NCI-H510A treated with DMSO at 0.1 percent for 48 hours (cell line): Measurements from ENCODE around the gene OPTC.
"Not testable (repeated sequence)": the region's sequence is repeated elsewhere in the genome, so short reads cannot be mapped to it uniquely, and the experiment has no call there.

Experiments used
- DNase-seq: peaks from one replicate; lab custom pipeline; 2025; lab: John Stamatoyannopoulos, UW

Gene OPTC

DNA sequence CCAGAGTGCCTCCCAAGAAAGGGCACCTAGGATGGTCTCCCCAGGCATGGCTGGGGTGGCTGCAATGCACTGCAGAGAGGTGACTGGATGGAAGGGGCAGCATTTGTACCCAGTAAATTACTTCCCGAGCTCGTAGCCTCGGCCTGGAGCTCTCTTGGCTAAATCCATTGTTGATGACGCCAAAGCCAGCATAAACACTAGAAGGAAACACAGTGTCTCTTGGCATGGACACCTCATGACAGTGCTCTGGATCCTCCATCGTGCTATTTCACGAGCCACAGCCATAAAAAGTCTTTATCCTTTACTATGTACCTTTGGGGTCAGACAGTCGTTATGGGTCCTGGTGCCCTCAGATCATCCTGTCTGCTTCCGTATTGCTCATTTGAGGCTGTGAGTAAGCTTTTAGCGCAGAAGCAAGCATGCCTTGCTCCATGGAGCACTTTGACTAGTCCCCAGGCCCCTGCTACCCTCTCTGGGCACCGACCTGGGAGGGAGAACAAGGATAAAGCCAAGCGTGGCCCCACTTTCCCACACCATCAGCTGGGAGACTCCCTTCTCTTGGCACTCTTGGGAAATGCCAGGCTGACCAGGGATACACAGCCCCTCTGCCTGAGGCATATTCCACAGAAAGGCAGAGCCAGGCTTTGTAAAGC is 28.7 kb upstream of the OPTC start:
- DNase-seq, result no peak

DNA sequence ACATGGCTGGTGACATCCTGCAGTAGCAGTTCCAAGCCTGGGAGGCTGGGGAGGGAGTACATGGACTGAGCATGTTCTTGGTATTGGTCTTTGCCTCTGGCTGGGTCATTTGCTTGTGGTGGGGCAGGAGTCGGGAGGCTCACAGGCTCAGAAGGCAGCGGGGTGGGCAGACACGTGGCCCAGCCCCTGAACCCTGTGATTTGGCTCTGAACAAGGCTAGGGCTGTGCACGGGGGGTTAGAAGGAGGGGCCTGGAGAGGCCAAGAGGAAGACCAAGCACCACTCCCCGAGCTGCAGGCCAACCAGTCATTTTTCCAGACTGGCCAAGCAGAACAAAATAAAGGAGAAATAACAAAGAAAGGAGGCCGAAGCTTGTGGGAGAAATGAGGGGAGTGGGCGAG is 28.0 kb upstream of the OPTC start:
- DNase-seq, result no peak

DNA sequence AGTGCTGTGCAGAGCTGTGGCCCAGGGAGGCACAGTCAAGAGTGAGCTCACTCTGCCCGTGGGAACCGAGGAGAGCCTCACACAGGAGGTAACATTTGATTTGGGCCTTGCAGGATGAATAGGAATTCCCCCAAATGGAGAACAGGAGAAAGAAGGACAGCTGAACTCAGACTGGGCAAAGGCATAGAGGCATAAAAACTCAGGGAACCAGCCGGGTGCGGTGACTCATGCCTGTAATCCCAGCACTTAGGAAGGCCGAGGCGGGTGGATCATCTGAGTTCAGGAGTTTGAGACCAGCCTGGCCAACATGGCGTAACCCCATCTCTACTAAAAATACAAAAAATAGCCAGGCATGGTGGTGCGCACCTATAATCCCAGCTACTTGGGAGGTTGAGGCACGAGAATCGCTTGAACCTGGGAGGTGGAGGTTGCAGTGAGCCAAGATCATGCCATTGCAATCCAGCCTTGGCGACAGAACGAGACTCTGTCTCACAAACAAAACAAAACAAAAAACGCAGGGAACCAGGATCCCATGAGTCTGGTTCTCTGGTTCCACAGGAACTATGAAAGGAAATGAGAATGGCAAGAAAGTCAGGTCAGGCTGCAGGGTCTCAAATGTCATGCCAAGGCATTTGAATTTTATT is 26.9 kb upstream of the OPTC start:
- not testable (repeated sequence) for DNase-seq

DNA sequence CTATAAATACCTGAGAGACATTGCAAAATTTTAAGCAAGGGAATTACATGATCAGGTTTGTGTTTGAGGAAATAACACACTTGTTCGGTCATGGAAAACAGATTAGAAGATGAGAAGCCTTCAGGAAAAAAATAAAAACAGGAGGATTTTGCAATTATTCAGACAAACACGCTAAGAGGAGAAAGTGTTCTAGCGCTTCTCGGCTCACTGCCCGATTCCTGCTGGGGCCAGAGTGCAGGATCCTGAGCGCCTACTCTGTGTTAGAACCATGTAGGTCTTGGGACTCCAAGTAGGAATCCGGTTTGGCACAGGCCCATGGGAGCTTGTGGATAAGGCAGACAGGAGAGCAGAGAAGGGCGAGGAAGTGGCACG is 26.4 kb upstream of the OPTC start:
- no peak for DNase-seq

DNA sequence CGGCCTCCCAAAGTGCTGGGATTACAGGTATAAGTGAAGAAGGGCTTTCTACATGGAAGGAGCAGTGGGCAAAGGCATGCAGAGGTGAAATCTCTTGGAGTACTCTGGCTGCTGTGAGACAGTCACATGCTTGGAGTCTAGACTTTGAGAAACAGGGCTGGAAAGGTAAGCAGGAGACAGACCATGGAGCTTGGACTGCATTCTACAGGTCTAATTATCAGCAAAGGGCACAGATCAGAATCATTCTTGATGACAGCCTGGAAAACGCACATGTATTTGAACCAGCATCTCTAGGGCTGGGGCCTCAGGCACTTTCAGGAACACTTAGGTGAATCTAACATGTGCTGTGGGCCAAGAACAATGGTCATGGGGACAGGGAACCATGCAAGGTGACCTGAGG is 25.6 kb upstream of the OPTC start:
- DNase-seq, result no peak

DNA sequence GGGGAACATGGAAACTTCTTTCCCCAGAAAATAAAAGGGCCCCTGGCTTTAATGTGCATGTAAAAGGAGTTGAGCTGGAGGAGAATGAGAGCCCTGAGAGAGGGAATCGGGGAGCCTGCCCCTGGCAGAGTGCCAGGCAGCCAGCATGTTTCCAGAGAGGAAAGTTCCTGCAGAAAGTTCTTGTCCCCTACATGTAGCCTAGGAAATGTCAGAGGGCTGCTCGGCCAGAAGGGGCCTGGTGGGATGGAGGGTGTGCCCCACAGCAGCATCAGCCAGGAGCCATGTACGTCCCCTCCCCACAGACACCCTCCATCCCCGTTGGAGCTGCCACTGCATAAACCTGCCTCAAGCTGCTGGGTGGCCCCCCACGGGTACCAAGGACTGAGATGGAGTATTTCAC is 23.7 kb upstream of the OPTC start:
- DNase-seq, result no peak

DNA sequence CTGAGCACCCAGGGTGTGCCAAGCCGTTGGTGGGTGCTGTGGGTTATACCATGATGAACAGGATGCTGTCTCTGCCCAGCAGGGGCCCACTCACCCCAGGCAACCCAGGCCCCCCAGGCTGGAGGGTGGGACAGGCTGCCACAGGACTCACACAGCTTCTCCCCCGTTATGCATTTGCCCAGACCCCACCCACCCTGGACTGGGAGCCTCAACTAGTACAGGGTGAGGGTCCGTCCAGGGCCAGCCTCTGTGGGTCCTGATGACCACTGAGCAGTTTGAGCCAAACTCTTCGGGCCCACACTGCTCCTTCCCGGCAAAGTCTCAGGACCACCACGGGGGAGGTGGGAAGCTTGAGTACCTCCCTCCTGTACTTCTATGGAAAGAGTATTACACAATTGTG is 22.1 kb upstream of the OPTC start:
- no peak for DNase-seq

DNA sequence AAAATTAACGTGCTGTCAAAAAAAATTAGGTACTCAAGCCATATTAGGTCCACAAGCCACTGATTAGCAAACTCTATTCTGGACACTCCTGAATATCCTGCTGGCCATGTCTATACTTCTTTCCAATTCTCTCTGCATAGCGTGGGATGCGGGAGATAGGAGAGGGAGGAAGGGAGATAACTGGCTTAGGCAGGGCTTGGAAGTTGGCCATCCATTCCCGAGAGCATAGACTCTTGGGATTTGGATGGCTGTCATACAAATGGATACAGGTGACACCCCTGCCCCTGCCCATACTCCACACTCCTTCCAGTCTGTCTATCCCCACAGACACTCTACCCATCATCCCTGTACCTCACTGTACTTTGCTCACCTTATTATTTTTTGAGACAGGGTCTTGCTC is 20.7 kb upstream of the OPTC start:
- no peak for DNase-seq

DNA sequence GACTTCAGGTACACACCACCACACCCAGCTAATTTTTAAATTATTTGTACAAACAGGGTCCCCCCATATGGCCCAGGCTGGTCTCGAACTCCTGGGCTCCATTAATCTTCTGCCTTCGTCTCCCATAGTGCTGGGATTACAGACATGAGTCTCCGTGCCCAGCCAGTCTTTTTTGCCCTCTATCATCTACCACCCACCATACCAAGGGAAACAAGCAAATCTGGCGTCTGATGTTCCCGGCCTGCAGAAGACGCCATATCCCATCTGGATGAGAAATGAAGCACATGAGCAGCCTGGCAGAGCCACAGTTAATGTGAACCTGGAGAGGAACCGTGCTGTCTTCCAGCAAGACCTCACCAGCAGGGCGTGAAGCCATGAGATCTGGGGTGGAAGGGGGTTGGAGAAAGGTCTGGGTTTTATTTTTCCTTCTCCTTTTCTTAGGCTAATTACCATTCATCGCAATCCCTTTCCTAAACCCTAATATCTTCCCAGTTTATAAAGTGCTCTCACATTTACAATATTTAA is 20.1 kb upstream of the OPTC start:
- DNase-seq, result no peak

DNA sequence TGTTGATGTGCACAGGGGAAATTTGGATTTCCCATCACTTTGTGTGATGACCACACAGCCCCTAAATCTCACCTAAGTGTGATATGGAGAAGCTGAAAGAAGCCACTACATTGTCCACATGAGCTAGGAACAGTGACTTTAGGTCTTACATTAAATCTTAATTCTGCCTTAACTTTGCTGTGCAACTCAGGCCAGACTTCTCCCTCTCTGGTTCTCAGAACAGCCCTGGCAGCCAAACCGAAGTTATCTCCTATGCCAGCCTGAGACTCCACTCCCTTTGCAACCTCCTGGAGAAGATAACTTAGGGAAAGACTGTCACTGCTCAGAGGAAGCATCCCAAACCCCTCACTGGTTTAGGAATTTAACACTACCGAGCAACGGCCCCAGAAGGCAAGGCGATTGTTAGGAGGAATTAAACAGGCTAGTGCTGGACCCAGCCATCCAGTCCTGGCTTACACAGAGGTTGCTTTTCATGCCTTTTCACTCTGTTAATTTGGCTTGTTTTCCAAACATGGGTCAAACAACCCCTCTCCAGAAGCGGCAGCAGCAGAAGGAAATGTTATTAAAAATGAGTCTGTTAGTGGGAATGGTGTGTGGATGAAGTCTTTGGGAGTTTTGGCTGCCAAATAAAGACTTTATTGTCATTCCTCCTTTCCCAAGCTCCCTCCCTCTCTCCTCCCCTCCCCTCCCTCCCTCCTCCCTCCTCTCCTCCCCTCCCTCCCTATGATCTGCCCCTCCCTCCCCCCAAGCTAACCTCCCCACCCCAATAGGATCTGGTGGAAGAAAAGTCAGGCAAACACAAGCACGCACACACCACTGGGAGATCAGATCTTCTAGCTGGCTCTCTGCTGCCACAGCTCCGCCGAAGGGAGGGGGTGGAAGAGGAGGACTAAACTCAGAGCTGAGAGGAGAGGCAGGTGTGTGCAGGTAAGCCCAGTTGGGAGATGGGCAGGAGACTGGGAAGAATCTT is 18.7 kb upstream of the OPTC start, which contains the start of gene PRELP:
Gene PRELP (plus strand): TSS at position 795 of the 970 bp plus-strand sequence. CDS start 7,379 bp downstream, outside the sequence.
- DNase-seq, result peak; percentile 88

DNA sequence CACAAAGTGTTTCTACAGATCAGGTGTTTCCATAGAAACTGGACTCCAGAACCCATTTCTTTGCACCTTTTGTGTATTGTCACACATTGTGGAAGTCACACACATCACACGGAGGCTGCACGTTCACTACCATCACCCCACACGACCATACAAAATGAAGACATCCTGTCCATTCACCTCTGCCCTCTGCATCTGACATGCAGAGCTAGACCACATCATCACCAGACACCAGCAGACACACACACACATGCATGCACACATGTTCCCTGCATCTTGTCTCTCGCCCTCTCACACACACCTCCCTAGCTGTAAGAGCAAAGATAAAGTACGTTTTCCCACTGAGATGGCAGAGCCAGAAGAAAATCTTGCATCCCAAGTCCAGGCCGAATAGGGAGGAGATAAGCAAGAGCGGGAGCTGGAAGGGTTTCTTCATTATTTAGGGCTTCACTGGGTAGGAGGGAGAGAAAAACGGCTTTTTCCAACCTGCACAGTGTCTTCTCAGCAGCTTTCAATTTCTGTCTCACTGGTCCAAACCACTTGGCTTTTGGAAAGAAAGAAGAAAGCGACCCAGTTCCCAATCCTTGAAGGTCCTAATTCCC is 17.6 kb upstream of the OPTC start:
- no peak for DNase-seq

DNA sequence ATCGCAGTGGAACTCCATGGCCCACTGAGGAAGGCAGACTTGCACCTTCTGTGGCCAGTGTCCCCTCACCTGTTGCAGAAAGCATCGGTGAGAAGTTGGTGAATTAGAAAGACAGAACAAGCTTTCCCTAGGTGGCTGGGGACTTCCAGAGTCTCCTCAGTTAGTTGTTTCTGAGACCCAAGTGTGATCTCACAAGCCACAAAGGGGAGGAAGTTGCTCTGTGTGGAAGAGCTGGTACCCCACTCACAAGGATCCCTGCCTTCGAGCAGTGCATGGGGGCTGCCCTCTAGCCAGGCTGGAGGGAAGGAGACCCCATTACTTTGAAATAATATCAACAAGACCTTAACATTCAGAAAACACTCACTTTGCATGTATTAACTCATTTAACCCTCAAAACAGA is 16.2 kb upstream of the OPTC start:
- DNase-seq, result no peak

DNA sequence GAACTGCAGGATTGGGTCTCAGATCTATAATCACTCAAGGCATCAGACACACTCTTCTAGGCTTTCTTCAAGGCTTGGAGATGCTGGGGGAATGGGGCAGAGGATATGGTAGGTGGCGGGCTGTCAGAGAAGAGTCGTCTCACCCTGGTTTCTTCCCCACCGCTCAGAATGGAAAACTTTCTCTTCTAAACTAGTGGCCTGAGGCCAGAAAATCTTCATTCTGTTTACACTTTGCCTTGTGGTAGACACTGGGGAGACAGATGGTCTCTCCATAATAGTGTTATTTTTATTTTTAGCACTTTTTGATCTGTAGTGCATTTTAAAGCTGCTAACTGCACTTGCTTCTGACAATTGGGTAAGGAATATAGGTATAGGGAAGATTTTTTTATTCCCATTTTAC is 15.7 kb upstream of the OPTC start:
- DNase-seq, result no peak

DNA sequence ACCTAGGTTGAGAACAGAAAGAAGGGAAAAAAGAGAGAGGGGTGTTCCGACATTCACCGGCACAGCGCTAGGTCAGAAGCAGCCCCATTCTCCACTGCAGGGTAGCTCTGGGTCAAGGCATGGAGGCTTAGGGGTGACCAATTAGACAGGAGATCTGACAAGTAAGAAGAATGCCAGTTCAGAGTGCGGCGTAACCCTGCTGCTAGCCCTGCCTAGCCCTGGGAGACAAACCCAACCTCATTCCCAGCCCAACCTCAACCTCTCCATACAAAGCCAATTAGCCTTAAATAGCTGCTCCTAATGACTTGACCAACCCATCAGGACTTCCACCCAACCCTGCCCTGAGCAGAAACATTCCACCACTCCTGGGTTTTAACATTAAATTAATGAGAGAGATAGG is 15.0 kb upstream of the OPTC start:
- no peak for DNase-seq

DNA sequence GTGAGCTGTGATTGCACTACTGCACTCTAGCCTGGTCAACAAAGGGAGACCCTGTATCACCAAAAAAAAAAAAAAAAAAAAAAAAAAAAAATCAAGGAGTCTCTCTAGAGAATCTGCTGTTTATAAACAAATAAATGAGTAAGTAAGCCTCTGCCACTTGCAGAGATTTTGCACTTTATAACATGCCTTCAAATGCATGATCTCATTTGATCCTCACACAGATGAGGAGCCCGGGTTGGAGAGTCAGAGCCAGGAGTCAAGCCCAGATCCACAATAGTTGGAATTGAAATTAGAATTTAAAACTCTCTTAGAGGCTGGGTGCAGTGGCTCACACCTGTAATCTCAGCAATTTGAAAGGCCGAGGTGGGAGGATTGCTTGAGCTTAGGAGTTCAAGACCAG is 14.3 kb upstream of the OPTC start:
- no peak for DNase-seq

DNA sequence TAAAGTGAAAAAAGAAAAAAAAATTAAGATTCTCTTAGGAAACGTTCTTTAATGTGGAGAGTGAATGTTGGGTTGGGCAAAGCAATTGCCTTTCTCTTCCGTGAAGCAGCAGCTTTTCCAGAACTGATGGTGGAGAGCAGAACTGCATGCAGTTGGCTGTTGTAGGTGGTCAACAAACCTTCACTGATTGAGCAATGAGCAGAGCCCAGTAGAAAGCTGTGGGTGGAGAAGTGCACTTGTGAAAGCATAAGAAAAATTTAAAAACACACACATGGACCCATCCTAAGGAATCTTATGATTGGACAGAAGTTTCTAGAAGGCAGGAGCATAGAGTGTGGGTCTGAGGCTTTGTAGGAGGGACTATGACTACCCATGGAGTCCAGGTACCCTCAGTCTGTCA is 13.9 kb upstream of the OPTC start:
- no peak for DNase-seq

DNA sequence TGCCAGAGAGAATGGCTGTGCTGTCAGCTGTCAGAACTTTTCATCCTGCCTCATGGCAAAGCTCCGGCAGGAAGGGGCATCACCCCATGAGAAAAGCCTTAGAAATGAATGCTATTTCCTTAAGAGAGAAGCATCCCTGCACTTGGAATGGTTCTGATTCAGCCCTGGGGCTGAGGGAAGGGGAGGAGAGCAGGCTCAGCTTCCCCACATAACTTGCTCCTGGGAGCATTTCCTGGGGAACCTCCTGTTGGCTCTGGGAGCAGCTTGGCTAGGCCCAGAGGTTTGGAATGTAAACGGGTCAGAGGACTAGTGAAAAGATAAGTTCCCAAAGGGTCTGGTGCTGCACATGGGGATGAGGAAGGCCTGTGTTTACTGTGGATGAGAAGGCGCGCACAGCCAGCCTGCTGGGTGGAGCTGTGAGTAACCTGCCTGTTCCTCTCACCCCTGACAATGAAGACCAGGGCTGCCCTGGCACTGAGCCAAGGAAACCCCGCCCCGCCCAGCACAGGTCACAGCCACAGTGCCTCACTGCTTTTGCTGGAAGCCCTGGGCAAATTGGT is 13.3 kb upstream of the OPTC start:
- DNase-seq, result peak; percentile 88

DNA sequence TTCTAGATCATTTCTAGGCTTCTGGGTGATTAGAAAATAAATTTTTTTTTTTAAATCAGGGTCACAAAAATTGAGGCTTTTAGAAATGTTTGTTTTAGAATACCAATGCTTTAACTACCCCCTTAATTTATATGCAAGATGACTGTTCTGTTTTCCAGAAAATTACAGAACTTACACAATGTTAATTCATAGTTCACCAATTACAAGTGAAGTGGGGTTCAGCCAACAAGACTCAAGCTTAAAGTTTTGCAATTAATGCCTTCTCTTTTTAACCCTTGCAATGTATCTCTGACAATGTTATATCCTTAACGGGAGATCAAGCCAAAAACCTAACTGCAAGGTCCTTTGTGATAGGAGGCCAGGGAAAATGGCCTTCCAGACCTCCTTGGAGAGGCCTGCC is 12.8 kb upstream of the OPTC start:
- DNase-seq, result no peak

DNA sequence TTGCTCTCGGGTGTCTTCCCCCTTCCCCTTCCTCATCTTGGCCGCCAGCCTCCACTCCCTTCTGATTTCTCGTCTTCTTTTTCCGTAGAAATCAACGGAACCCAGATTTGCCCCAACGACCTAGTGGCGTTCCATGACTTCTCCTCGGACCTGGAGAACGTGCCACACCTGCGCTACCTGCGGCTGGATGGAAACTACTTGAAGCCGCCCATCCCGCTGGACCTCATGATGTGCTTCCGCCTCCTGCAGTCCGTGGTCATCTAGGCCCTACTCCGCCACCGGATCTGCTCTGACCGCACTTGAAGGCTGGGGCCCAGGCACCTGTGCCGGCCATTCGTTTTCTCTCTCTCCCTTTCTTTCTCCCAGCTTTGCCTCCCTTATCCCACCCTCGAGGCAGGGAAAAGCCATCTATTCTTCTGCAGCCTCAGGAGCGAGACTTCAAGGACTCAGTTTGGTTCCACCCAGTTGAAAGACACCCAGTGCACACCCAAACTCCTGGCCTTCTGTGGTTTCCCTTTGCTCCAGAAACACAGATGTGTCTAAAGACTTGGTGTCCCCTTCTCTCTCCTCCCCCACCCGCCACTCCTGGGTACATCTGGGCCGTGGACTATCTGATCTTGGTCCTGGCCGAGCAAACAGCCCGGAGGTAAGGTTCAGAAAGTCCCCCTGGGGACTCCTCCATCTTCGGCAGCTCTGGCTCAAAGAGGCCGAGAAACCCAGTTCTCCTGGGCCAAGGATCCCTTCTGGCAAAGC is 7.2 kb upstream of the OPTC start:
- no peak for DNase-seq

DNA sequence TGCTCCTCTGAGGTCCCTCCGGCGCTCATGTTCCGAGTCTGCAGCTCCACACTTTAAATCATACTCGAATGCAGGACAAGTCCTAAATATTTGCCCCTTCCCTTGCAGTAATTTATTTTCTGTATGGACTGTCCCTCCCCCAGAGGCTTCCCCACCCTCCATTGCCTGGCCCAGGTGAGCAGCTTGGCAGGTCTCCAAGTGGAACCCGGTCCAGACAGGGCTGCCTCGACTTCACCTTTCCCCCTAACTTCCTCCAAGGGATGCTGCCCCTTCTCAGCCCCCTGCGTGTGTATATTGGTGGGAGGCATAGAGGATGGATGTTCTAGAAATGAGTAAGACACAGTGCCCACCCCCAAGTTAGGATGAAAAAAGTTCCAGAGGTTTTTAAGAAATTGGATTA is 5.4 kb upstream of the OPTC start:
- DNase-seq, result no peak

DNA sequence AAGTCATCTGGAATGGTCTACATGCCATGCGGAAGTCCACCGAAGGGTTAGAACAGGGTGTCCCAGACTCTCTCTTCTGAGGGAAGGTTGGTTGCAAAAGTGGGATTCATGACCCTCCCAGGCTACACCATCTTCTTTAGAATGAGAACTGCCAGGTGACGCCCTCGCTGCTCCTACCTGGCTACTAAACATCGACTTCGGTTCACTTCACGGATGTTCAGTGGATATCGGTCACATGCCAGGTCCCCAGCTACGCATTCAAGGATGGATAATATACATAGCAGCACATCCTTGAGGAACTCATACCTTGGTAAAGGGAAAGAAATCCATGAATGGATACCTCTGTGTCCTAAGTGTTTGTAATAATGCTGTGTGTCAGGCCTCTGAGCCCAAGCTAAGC is 3.3 kb upstream of the OPTC start:
- DNase-seq, result no peak
